Caco-2 (cell line): Measurements from ENCODE around the gene ELL2. TPM values are rescaled to one million over a fixed set of nuclear protein-coding genes. Genes with fewer than 3 reads are reported as not detected.

ENCODE experiments used
- BruUV-seq: library from RNA; stranded (reverse); fragments of 400-500 nt; replicated peaks from 2 replicates; lab custom pipeline; 2021; lab: Mats Ljungman, UMichigan
- CTCF ChIA-PET: fragments of 300-600 bp; sonication (Branson Sonifier 250); formaldehyde crosslinking; loops from one replicate; lab custom pipeline; 2022; ENCODE audit warnings: antibody characterized with exemption; lab: Charles Lee
- POLR2A ChIA-PET: fragments of 300-600 bp; sonication (Branson Sonifier 250); formaldehyde crosslinking; loops from one replicate; lab custom pipeline; 2022; ENCODE audit warnings: antibody characterized with exemption; lab: Charles Lee
- DNase-seq, 2 experiments: peaks; one replicate each; pipeline versions ENCODE4 v3.0.0 to v3.0.0-alpha.2; 2020 to 2022
- H3K27me3 ChIP-seq: replicated peaks from 2 replicates; pipeline ENCODE4 v1.6.0; 2011; ENCODE audit warnings: low read length; ENCODE audit not compliant: control insufficient read depth, insufficient read depth
- H3K36me3 ChIP-seq: 2 replicates; pipeline ENCODE4 v1.5.1; 2011; ENCODE audit warnings: low read length; ENCODE audit not compliant: control insufficient read depth, insufficient read depth
- H3K4me1 ChIP-seq: fragments of 250-450 bp; sonication (Bioruptor Pico); 2 replicates; pipeline ENCODE4 v1.5.1; 2020; ENCODE audit warnings: mild to moderate bottlenecking
- H3K4me3 ChIP-seq: 2 replicates; pipeline ENCODE4 v1.5.1; 2011; ENCODE audit warnings: low read depth, mild to moderate bottlenecking, control low read depth, low read length
- H3K9me3 ChIP-seq: fragments of 250-450 bp; sonication (Bioruptor Pico); 2 replicates; pipeline ENCODE4 v1.5.1; 2020; ENCODE audit warnings: mild to moderate bottlenecking, moderate library complexity
- H3K27ac Mint-ChIP-seq: one replicate; pipeline ENCODE4 v1.8.0; 2022; ENCODE audit warnings: mixed read lengths; ENCODE audit not compliant: unreplicated experiment
- H3K27me3 Mint-ChIP-seq: one replicate; pipeline ENCODE4 v1.8.0; 2022; ENCODE audit warnings: mixed read lengths; ENCODE audit not compliant: insufficient read depth, unreplicated experiment
- H3K36me3 Mint-ChIP-seq: one replicate; pipeline ENCODE4 v1.8.0; 2022; ENCODE audit warnings: mild to moderate bottlenecking, mixed read lengths; ENCODE audit not compliant: insufficient read depth, unreplicated experiment
- H3K4me1 Mint-ChIP-seq: one replicate; pipeline ENCODE4 v1.8.0; 2022; ENCODE audit warnings: low read depth, mixed read lengths; ENCODE audit not compliant: unreplicated experiment
- H3K4me3 Mint-ChIP-seq: one replicate; pipeline ENCODE4 v1.8.0; 2022; ENCODE audit warnings: mild to moderate bottlenecking, moderate library complexity, mixed read lengths; ENCODE audit not compliant: unreplicated experiment
- H3K9me3 Mint-ChIP-seq: one replicate; pipeline ENCODE4 v1.8.0; 2022; ENCODE audit warnings: mixed read lengths; ENCODE audit not compliant: unreplicated experiment
- CTCF ChIP-seq, 2 experiments: fragments of 200-600 bp in 1 of 2; IDR thresholded peaks; 1 replicate in 1 of 2; 2 replicates in 1 of 2; pipeline versions ENCODE4 v1.5.1 to v1.8.0; 2011 to 2022; ENCODE audit warnings: antibody characterized with exemption in 1 of 2, control low read depth in 1 of 2, inconsistent platforms in 1 of 2, low read depth in 1 of 2, low read length in 1 of 2, mild to moderate bottlenecking in 1 of 2, moderate library complexity in 1 of 2; ENCODE audit not compliant: insufficient read depth in 1 of 2, severe bottlenecking in 1 of 2, unreplicated experiment in 1 of 2
- intact Hi-C: fragments of 100-400 bp; cut with micrococcal nuclease; formaldehyde crosslinking; loops from one replicate; pipeline ENCODE4 v1.10.0; 2022; ENCODE audit not compliant: unreplicated experiment
- total RNA-seq: library from RNA; stranded (reverse); gene quantifications from 2 replicates; pipeline ENCODE4 v1.2.3, GENCODE V29; 2022

ELL2 gene
- total RNA-seq, 1 experiment from 2014 or later, result 81.0 TPM

- H3K4me3 Mint-ChIP-seq, result no peak overlapping the region
- no peaks in the 10 kb centered on the region for H3K27me3 ChIP-seq
- no TSS peak for BruUV-seq
- CTCF ChIA-PET, result interaction anchor here (0.6 kb wide), 1 partner anchor 21 kb away, joined by 7 read pairs; no protein-coding TSS in a partner anchor
- H3K36me3 Mint-ChIP-seq, result peaks cover 4% of the 10 kb centered on the region
- no peak for TF ChIP-seq CTCF (IDR thresholded peaks at IDR 0.05; ENCODE audit: insufficient read depth in 1 of 2, low read depth in 1 of 2, low read length in 1 of 2, severe bottlenecking in 1 of 2, unreplicated experiment in 1 of 2)
- no peaks in the 10 kb centered on the region for H3K27me3 Mint-ChIP-seq
- no peak overlapping the region for H3K27ac Mint-ChIP-seq
- intact Hi-C loops, result no loop called here
- peaks cover 12% of the 10 kb centered on the region for H3K4me1 Mint-ChIP-seq
- peaks cover 22% of the 10 kb centered on the region for H3K4me1 ChIP-seq
- DNase-seq, result no peak
- POLR2A ChIA-PET, result no interaction called here
- H3K9me3 Mint-ChIP-seq, result peaks cover 3% of the 10 kb centered on the region
- no peaks in the 10 kb centered on the region for H3K9me3 ChIP-seq
- H3K4me3 ChIP-seq, result no peak overlapping the region
- no peaks in the 10 kb centered on the region for H3K36me3 ChIP-seq
Measured at GRCh38 chr5:95873351-95873750, 88.3 kb downstream of the ELL2 start.

GRCh38 chr5:95872346-95873268, 89.0 kb downstream of the ELL2 start:
- H3K36me3 ChIP-seq, result no peaks in the 10 kb centered on the region
- TF ChIP-seq CTCF (IDR thresholded peaks at IDR 0.05; ENCODE audit: insufficient read depth in 1 of 2, low read depth in 1 of 2, low read length in 1 of 2, severe bottlenecking in 1 of 2, unreplicated experiment in 1 of 2), result no peak
- H3K36me3 Mint-ChIP-seq, result no peaks in the 10 kb centered on the region
- no peaks in the 10 kb centered on the region for H3K27me3 Mint-ChIP-seq
- no peak for DNase-seq
- H3K9me3 Mint-ChIP-seq, result peaks cover 9% of the 10 kb centered on the region
- CTCF ChIA-PET, result interaction anchor here (0.6 kb wide), 1 partner anchor 20 kb away, joined by 7 read pairs; no protein-coding TSS in a partner anchor
- H3K9me3 ChIP-seq, result no peaks in the 10 kb centered on the region
- H3K27me3 ChIP-seq, result no peaks in the 10 kb centered on the region
- H3K27ac Mint-ChIP-seq, result no peak overlapping the region
- peaks cover 14% of the 10 kb centered on the region for H3K4me1 ChIP-seq
- H3K4me3 ChIP-seq, result no peak overlapping the region
- POLR2A ChIA-PET, result no interaction called here
- intact Hi-C loops, result no loop called here
- no peak overlapping the region for H3K4me3 Mint-ChIP-seq
- no TSS peak for BruUV-seq
- peaks cover 7% of the 10 kb centered on the region for H3K4me1 Mint-ChIP-seq

- no peaks in the 10 kb centered on the region for H3K36me3 ChIP-seq
- no peaks in the 10 kb centered on the region for H3K9me3 ChIP-seq
- Mint-ChIP-seq H3K36me3 (no peaks in the 10 kb centered on the region), H3K27me3 (no peaks in the 10 kb centered on the region), H3K4me3 (no peak overlapping the region), H3K4me1 (no peaks in the 10 kb centered on the region), H3K27ac (no peak overlapping the region), H3K9me3 (peaks cover 9% of the 10 kb centered on the region)
- H3K27me3 ChIP-seq, result no peaks in the 10 kb centered on the region
- no TSS peak for BruUV-seq
- CTCF ChIA-PET, result no interaction called here
- intact Hi-C loops, result no loop called here
- TF ChIP-seq CTCF (IDR thresholded peaks at IDR 0.05; ENCODE audit: insufficient read depth in 1 of 2, low read depth in 1 of 2, low read length in 1 of 2, severe bottlenecking in 1 of 2, unreplicated experiment in 1 of 2), result no peak
- no peak for DNase-seq
- POLR2A ChIA-PET, result no interaction called here
- no peak overlapping the region for H3K4me3 ChIP-seq
- peaks cover 5% of the 10 kb centered on the region; the same call in 1 of the 2 replicates for H3K4me1 ChIP-seq
Measured at GRCh38 chr5:95871146-95871806, 90.4 kb downstream of the ELL2 start.
